GM19099 (cell line): ENCODE results near the gene SCLY.

Source experiments
- POLR2A ChIP-seq: IDR thresholded peaks from 3 replicates; pipeline ENCODE4 v1.6.1; 2011; ENCODE audit warnings: low read depth; ENCODE audit not compliant: insufficient read length; ENCODE audit errors: extremely low read depth

Gene SCLY

GRCh38 chr2:238030422-238031155 lies 30.2 kb upstream of the SCLY start:
- TF ChIP-seq POLR2A = no peak

- TF ChIP-seq POLR2A = no peak
These were observed 29.1 kb upstream of the SCLY start for GRCh38 chr2:238031751-238032150.

- no peak for TF ChIP-seq POLR2A
These were observed 28.0 kb upstream of the SCLY start for GRCh38 chr2:238032755-238033337.

DNA sequence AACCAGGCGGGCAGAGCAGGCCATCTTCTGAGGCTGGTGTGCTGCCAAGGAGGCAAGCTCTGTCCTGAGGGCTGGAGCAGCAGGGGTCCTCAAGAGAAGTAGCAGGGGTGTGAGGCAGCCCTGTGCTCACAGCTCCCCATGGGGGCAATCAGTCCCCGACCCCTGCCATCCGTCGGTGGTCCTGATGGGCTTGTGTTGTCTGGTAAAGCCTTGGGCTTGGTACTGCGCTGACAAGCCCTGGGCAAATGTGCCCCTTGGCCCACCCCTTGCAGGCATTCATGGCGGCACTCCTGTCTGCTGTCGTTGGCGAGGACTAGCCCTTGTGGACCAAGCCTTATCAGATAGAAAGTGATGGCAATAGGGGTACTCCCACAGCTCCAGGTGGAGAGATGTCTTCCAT lies 22.6 kb upstream of the SCLY start:
- TF ChIP-seq POLR2A = no peak

GRCh38 chr2:238039151-238039550 lies 21.6 kb upstream of the SCLY start:
- TF ChIP-seq POLR2A = no peak

DNA sequence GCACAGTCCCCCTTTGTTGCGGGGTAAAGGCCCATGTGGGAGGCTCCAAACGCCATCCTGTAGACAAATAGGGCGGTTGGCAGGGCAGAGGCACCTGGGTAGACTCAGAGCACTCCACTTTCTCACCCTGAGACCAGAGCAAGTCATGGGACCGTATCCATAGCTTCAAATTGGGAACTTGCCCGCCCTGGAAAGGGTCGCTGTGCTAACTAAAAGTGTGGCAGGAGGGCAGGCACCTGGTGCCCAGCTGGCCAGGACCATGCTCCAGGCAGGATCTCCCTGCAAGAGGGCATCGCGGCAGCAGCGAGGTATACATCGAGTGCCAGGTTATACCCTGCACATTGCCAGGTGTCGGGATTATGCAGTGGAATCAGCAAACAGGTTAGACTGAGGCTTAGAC lies 20.8 kb upstream of the SCLY start:
- no peak for TF ChIP-seq POLR2A

- TF ChIP-seq POLR2A = no peak
These were observed 19.9 kb upstream of the SCLY start for GRCh38 chr2:238040918-238041317.

DNA sequence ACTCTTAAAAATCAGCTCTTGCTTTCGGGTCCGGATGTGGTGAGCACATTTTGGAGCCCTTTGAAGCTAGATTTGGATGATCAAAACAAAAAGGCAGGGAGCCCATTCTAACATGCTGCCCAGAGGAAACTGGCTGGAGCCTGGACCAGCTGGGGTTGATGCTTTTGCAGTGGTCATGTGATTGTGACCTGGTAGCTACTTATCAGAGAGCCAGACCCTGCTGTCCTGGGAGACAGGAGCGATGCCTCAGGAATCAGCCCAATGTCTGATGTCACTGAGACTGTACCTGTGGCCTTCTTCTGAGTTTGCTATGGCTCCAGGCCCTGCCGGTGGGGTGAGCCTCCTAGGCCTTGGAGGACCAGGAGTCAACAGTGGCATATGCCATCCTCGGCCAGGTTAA lies 18.7 kb upstream of the SCLY start:
- TF ChIP-seq POLR2A = no peak

DNA sequence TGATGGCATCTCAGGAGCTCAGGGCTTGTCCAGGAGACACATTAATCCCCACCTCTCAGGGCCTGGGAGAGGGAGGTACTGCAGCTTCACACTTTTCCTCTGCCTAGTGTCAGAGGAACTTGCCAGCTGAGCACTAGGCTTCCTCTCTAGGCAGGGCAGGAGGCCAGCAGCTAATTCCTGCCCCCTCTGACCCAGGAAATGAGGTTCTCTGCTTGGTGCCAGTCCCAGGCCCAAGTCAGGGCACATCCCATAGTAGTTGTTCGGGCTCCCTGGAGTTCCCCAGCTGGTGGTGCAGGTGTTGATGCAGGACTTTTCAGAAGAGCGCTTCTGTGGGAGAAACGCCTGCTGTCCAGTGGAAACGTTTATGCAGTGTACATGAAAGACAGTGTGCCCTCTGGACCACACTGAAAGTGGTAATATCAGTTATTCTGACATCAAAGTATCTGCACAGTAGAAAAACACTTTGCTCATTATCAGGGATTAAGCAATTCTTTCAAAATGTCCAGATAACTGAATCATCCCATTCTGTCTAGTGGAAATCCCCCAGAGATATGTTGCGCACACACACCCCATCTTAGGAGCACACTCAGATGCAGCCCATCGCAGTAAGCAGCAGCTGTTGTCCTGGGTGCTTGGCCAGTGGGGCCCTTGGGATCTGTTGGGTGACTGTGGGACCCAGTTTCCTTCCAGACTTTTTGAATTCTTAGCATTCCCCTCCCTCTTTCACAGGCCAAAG lies 17.8 kb upstream of the SCLY start:
- TF ChIP-seq POLR2A = no peak

DNA sequence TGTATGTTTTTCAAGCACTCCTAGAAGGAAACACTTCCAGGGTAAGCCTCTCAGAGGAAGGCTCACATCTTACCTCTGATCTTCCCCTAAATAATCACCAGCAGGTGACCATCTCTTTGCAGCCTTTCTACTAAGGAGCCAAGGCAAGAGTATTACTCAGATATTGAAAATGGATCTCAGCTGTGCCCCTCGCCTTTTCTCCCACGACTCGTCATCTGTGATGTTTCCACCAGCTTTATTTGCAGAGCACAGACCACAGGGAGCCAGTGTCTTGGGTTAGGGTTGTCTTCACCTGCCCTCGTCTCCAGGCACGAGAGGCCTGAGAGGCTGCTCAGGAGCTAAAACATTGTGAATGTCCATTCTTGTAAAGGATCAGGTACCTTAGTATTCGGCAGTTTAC lies 16.9 kb upstream of the SCLY start:
- no peak for TF ChIP-seq POLR2A

DNA sequence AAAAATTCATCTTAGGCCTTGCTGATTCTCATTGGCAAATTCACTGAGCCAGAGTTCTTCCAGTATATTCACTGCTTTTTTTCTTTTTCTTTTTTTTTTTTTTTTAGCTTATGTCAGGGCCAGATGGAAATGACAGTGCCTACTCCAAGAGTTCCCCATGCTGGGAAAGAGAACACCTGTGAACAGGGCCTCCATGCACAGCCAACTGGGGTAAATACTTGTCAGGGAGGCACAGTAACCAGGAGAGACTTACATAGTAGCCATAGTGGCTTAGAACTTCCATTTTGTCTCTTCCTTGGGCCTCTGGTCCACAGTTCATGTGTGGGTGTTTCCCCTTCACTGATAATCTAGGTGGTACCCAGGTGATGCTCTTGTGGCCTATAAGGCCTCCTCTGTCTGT lies 15.2 kb upstream of the SCLY start:
- no peak for TF ChIP-seq POLR2A

DNA sequence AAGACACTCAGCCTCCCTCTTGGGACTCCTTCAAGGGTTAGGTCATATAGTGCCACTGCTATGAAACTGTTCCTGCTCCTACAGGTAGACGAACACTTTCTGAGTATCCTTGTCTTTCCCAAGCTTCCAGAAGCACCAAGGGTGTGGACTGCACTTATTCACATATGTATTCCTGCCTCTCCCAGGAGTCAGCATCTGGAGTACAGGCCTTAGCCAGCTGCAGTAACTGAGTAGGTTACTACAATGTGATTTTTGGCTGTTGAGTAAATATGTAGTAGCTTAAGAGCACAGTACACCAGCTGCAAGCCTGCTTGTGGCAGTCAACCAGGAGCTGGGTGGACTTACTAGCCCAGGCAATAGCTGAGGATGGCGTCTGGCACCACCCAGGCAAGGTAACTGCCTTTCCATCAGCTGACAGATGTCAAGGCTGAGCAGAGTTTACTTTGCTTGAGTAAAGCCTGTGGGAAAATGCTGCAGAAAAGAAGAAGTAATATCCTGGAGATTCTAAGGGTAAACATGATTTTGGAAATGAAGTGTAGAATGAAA lies 14.0 kb upstream of the SCLY start:
- TF ChIP-seq POLR2A = no peak

DNA sequence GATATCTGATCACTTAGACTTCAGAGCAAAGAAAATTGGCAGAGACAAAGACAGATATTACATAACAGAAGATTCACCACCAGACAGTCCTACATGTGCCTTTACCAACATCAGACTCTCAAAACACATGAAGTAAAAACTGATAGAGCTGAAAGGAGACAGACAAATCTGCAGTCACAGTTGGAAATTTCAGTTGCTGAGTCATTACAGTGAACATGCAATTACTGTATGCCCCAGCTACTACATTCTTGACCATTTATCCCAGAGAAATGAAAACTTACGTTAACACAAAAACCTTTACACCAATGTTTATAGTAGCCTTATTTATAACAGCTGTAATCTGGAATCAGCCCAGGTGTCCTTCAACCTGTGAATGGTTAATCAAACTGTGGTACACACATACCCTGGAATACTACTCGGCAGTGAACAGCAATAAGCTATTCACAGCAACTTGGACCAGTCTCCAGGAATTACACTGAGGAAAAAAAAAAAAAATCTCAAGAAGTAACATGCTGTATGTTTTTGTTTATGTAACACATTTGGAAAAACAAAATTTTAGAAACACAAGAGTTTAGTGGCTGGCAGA lies 7.5 kb upstream of the SCLY start:
- TF ChIP-seq POLR2A = no peak

- TF ChIP-seq POLR2A = no peak
These were observed 5.0 kb upstream of the SCLY start for GRCh38 chr2:238055841-238056240.

DNA sequence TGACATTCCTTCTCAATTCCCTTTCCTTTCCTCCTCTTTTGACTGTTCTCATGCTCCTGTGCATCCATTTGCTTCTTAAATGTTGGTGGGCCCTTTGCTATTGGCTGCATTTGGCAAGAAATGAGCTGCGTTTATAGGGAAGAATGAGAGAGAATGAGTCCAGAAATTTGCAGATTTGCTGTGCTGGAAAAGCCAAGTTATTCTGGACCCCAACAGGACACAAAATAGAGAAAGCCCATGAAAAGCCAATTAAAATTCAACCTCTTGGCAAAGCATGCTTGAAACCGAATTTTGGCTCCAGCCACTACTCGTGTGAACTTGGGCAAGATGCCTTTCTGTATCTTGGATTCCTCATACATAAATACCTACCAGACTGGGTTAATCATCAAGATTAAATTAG lies 1.3 kb upstream of the SCLY start:
- no peak for TF ChIP-seq POLR2A
